RWPE1 (cell line): ENCODE results near the gene MS4A14.
A peak's percentile ranks its signal among the peaks of the same experiment; 100 is the strongest.

ENCODE experiments used
- CTCF ChIA-PET: fragments of 350-600 bp; sonication (Branson Sonifier 250); formaldehyde crosslinking; extraction: SDS; loops from one replicate; lab custom pipeline; 2021; lab: Yijun Ruan, JAX
- POLR2A ChIA-PET: fragments of 400-600 bp; formaldehyde crosslinking; extraction: SDS; loops from one replicate; lab custom pipeline; 2020; ENCODE audit warnings: antibody characterized with exemption; ENCODE audit not compliant: low non-redundant PET; lab: Yijun Ruan, JAX
- DNase-seq: peaks from one replicate; pipeline ENCODE4 v3.0.0; 2012; ENCODE audit warnings: low spot score
- H3K27ac ChIP-seq: fragments of 450-650 bp; 2 replicates; pipeline ENCODE4 v1.5.1; 2017
- CTCF ChIP-seq: fragments of 450-650 bp; conservative IDR thresholded peaks from 2 replicates; pipeline ENCODE4 v1.5.1; 2017; ENCODE audit warnings: low read depth, mild to moderate bottlenecking

The MS4A14 gene

GRCh38 chr11:60370811-60371298 is 25.4 kb upstream of the MS4A14 start:
- POLR2A ChIA-PET = no interaction called here
- no peak overlapping the region for H3K27ac ChIP-seq
- no peak for TF ChIP-seq CTCF
- DNase-seq = peak; percentile 22
- CTCF ChIA-PET = no interaction called here

GRCh38 chr11:60371386-60371785 is 24.9 kb upstream of the MS4A14 start:
- DNase-seq = no peak
- no peak for TF ChIP-seq CTCF
- CTCF ChIA-PET = no interaction called here
- no peak overlapping the region for H3K27ac ChIP-seq
- POLR2A ChIA-PET = no interaction called here

GRCh38 chr11:60371854-60372253 is 24.4 kb upstream of the MS4A14 start:
- POLR2A ChIA-PET = no interaction called here
- no peak for DNase-seq
- CTCF ChIA-PET = no interaction called here
- no peak for TF ChIP-seq CTCF
- no peak overlapping the region for H3K27ac ChIP-seq

- CTCF ChIA-PET = interaction anchor here (0.9 kb wide), 1 partner anchor 9 kb away, joined by 3 read pairs; no protein-coding TSS in a partner anchor
- POLR2A ChIA-PET = no interaction called here
- no peak overlapping the region for H3K27ac ChIP-seq
- no peak for DNase-seq
- TF ChIP-seq CTCF = no peak
Observed at GRCh38 chr11:60372767-60373166, 23.5 kb upstream of the MS4A14 start.

- no peak for DNase-seq
- TF ChIP-seq CTCF = no peak
- ChIA-PET POLR2A (no interaction called here), CTCF (no interaction called here)
- H3K27ac ChIP-seq = no peak overlapping the region
Observed at GRCh38 chr11:60375316-60375715, 20.9 kb upstream of the MS4A14 start.

- no peak for TF ChIP-seq CTCF
- no peak for DNase-seq
- ChIA-PET CTCF (no interaction called here), POLR2A (no interaction called here)
- no peak overlapping the region for H3K27ac ChIP-seq
Observed at GRCh38 chr11:60376601-60377000, 19.7 kb upstream of the MS4A14 start.
